ENCODE results near the gene DIRAS1. TPM values are rescaled to one million over a fixed set of nuclear protein-coding genes. Genes with fewer than 3 reads are reported as not detected.

DIRAS1 gene
- polyA plus RNA-seq, 1 experiment = 12.5 TPM

DNA sequence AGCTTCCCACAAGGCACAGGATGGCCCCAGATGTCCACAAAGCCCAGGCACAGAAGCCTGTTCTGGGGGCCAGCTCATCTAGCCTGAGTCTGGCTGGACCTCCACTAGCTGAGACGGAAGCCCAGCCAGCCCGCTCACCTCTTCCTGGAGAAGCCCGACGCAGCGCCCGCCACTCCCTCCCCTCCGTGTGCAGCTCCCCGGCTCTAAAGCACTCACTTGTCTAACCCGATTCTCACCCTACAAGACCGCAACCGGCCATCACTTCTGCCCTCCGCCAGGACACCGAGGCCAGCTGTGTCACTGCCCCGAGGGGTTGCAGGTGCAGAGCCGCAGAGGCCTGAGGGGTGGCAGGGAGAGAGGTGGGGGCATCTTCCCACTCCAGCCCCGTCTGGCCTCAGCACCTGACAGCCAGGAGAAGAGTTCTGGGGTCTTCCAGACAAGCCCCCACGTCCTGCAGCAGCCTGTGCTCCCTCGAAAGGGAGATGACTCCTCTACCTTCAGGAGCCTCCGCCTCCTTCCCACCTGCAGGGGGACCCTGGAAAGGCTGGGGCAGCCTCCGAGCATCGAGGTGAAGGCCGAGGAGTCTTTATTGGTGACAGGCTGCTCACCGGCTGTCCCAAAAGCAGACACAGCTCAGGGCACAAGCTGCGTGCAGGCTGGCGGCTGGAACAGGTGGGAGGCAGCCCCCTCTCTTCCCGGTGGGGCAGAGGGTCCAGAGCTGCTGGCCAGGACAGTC, 5.9 kb upstream of the DIRAS1 start:
- DNase-seq (ENCODE audit: low read depth, low spot score) = no peak
- no peak for TF ChIP-seq CTCF (IDR thresholded peaks at IDR 0.05; ENCODE audit: low read depth, low read length)

DNA sequence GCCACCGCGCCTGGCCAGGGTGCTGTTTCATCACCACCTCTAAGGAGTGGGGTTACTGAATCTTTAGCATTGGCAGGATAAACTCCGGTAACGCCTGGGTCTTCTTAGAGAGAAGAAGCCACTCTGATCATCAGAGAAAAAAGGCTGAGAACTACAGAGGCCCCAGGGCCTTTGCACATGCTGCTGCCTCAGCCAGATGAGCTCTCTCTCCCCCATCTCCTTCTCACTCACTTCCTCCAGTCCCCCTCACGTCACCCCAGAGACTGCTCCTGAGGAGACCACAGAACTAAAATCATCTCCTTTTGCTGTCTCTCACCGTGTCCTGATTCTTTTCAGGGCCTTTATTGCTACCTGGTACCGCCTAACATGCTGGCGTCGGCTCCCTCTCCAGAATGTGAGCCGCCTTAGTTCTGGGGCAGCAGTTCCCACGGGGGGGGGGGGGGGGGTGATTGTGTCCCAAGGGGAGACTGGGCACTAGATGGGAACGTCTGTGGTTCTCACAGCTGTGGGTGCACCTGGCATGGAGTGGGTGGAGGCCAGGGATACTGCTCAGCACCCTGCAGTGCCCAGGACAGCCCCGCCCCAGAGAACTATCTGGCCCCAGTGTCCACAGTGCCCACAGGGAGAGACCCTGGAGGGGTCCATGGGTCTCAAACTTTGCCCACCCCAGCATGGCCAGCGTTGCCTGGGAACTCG, 5.1 kb upstream of the DIRAS1 start:
- H3K27me3 ChIP-seq (ENCODE audit: control insufficient read depth, insufficient read depth, low read length) = no peaks in the 10 kb centered on the region
- ChIA-PET CTCF (no interaction called here), POLR2A (no interaction called here)
- H3K27ac ChIP-seq (ENCODE audit: low read depth, low read length) = no peak overlapping the region
- TF ChIP-seq CTCF (IDR thresholded peaks at IDR 0.05; ENCODE audit: low read depth, low read length) = no peak
- no peak overlapping the region for H3K4me3 ChIP-seq (ENCODE audit: low read depth, low read length)
- DNase-seq (ENCODE audit: low read depth, low spot score) = no peak
- no peaks in the 10 kb centered on the region; the same call in 1 of the 2 replicates for H3K9me3 ChIP-seq (ENCODE audit: control insufficient read depth, insufficient read depth, low read length)

More for the DNA sequence above, 5.9 kb upstream of the DIRAS1 start:
- Histone ChIP-seq H3K27me3 (ENCODE audit: control insufficient read depth, insufficient read depth, low read length) (no peaks in the 10 kb centered on the region), H3K9me3 (ENCODE audit: control insufficient read depth, insufficient read depth, low read length) (no peaks in the 10 kb centered on the region; the same call in 1 of the 2 replicates), H3K4me3 (ENCODE audit: low read depth, low read length) (no peak overlapping the region), H3K27ac (ENCODE audit: low read depth, low read length) (no peak overlapping the region)
- POLR2A ChIA-PET = no interaction called here
- CTCF ChIA-PET = interaction anchor here (1.2 kb wide), 1 partner anchor 79 kb away, joined by 3 read pairs; no protein-coding TSS in a partner anchor

GRCh38 chr19:2724148-2724557, 3.0 kb upstream of the DIRAS1 start:
- Histone ChIP-seq H3K9me3 (ENCODE audit: control insufficient read depth, insufficient read depth, low read length) (no peaks in the 10 kb centered on the region; the same call in 1 of the 2 replicates), H3K27me3 (ENCODE audit: control insufficient read depth, insufficient read depth, low read length) (no peaks in the 10 kb centered on the region), H3K4me3 (ENCODE audit: low read depth, low read length) (no peak overlapping the region), H3K27ac (ENCODE audit: low read depth, low read length) (no peak overlapping the region)
- ChIA-PET CTCF (interaction anchor here (2.1 kb wide), 1 partner anchor 76 kb away, joined by 7 read pairs; no protein-coding TSS in a partner anchor), POLR2A (interaction anchor here (0.6 to 0.7 kb wide), 2 partner anchors 257 to 1411 kb away, joined by 4 to 12 read pairs; no protein-coding TSS in a partner anchor)
- no peak; the same call in 1 of the 2 replicates for TF ChIP-seq CTCF (IDR thresholded peaks at IDR 0.05; ENCODE audit: low read depth, low read length)
- DNase-seq (ENCODE audit: low read depth, low spot score) = no peak

DNA sequence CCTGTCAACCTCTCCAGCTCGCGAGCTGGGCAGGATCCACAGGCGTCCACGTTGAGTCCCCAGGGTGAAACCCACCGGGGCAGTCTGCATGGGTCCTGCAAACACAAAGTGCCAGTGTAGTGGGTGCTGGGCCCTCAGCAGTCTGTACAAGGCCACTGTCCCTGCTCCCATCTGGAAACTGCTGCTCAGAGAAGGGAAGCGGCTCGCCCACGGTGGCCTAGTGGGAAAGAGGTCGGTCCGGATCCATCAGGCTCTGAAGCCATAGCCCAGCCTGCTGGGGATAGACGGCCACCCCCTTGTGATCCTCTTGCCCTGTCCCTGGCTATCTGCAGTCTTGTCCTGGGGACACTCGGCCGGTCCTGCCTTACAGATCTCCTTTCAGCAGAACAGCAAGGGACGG, 2.6 kb upstream of the DIRAS1 start:
- Histone ChIP-seq H3K27ac (ENCODE audit: low read depth, low read length) (no peak overlapping the region), H3K9me3 (ENCODE audit: control insufficient read depth, insufficient read depth, low read length) (no peaks in the 10 kb centered on the region; the same call in 1 of the 2 replicates), H3K4me3 (ENCODE audit: low read depth, low read length) (no peak overlapping the region), H3K27me3 (ENCODE audit: control insufficient read depth, insufficient read depth, low read length) (no peaks in the 10 kb centered on the region)
- DNase-seq (ENCODE audit: low read depth, low spot score) = no peak
- POLR2A ChIA-PET = interaction anchor here (0.6 to 1.6 kb wide), 4 partner anchors 12 to 1411 kb away, joined by 3 to 12 read pairs (median 6); partner anchors contain the start of gene SGTA
- TF ChIP-seq CTCF (IDR thresholded peaks at IDR 0.05; ENCODE audit: low read depth, low read length) = no peak
- CTCF ChIA-PET = interaction anchor here (0.5 to 2.1 kb wide), 2 partner anchors 75 to 568 kb away, joined by 4 to 7 read pairs; no protein-coding TSS in a partner anchor

Measured in AG04450 (cell line).